Measurements from ENCODE around the gene SHD. TPM values are rescaled to one million over a fixed set of nuclear protein-coding genes. Genes with fewer than 3 reads are reported as not detected.

Gene SHD
- total RNA-seq, 1 donor from 2014 or later, result not detected

GRCh38 chr19:4291184-4291732, 12.2 kb downstream of the SHD start:
- Mint-ChIP-seq H3K4me3 (ENCODE audit: unreplicated experiment) (no peak overlapping the region), H3K4me1 (ENCODE audit: unreplicated experiment) (no peaks in the 10 kb centered on the region), H3K36me3 (ENCODE audit: unreplicated experiment) (no peaks in the 10 kb centered on the region), H3K27me3 (ENCODE audit: unreplicated experiment) (peaks cover 9% of the 10 kb centered on the region), H3K27ac (ENCODE audit: unreplicated experiment) (no peak overlapping the region), H3K9me3 (ENCODE audit: unreplicated experiment) (no peaks in the 10 kb centered on the region)
- no peak for DNase-seq (ENCODE audit: extremely low spot score, unreplicated experiment)
- no peak for TF ChIP-seq CTCF (IDR thresholded peaks at IDR 0.05)

- no peak for DNase-seq (ENCODE audit: extremely low spot score, unreplicated experiment)
- Mint-ChIP-seq H3K36me3 (ENCODE audit: unreplicated experiment) (no peaks in the 10 kb centered on the region), H3K27me3 (ENCODE audit: unreplicated experiment) (peaks cover 4% of the 10 kb centered on the region), H3K4me1 (ENCODE audit: unreplicated experiment) (no peaks in the 10 kb centered on the region), H3K9me3 (ENCODE audit: unreplicated experiment) (no peaks in the 10 kb centered on the region), H3K27ac (ENCODE audit: unreplicated experiment) (no peak overlapping the region), H3K4me3 (ENCODE audit: unreplicated experiment) (no peak overlapping the region)
- TF ChIP-seq CTCF (IDR thresholded peaks at IDR 0.05), result no peak
These were observed 13.4 kb downstream of the SHD start for GRCh38 chr19:4292515-4292914.

GRCh38 chr19:4294389-4294788, 15.3 kb downstream of the SHD start:
- H3K27me3 Mint-ChIP-seq (ENCODE audit: unreplicated experiment), result no peaks in the 10 kb centered on the region
- H3K4me3 Mint-ChIP-seq (ENCODE audit: unreplicated experiment), result no peak overlapping the region
- no peaks in the 10 kb centered on the region for H3K9me3 Mint-ChIP-seq (ENCODE audit: unreplicated experiment)
- no peaks in the 10 kb centered on the region for H3K4me1 Mint-ChIP-seq (ENCODE audit: unreplicated experiment)
- DNase-seq (ENCODE audit: extremely low spot score, unreplicated experiment), result no peak
- H3K27ac Mint-ChIP-seq (ENCODE audit: unreplicated experiment), result no peak overlapping the region
- H3K36me3 Mint-ChIP-seq (ENCODE audit: unreplicated experiment), result no peaks in the 10 kb centered on the region
- TF ChIP-seq CTCF (IDR thresholded peaks at IDR 0.05), result no peak

GRCh38 chr19:4295972-4296771, 17.1 kb downstream of the SHD start:
- no peaks in the 10 kb centered on the region for H3K27me3 Mint-ChIP-seq (ENCODE audit: unreplicated experiment)
- no peaks in the 10 kb centered on the region for H3K9me3 Mint-ChIP-seq (ENCODE audit: unreplicated experiment)
- no peaks in the 10 kb centered on the region for H3K36me3 Mint-ChIP-seq (ENCODE audit: unreplicated experiment)
- H3K4me3 Mint-ChIP-seq (ENCODE audit: unreplicated experiment), result no peak overlapping the region
- no peak for TF ChIP-seq CTCF (IDR thresholded peaks at IDR 0.05)
- DNase-seq (ENCODE audit: extremely low spot score, unreplicated experiment), result no peak
- no peak overlapping the region for H3K27ac Mint-ChIP-seq (ENCODE audit: unreplicated experiment)
- no peaks in the 10 kb centered on the region for H3K4me1 Mint-ChIP-seq (ENCODE audit: unreplicated experiment)
